ENCODE measurements around the gene FLT4.
"Not testable (repeated sequence)": the region's sequence is repeated elsewhere in the genome, so short reads cannot be mapped to it uniquely, and the experiment has no call there.

FLT4 gene

DNA sequence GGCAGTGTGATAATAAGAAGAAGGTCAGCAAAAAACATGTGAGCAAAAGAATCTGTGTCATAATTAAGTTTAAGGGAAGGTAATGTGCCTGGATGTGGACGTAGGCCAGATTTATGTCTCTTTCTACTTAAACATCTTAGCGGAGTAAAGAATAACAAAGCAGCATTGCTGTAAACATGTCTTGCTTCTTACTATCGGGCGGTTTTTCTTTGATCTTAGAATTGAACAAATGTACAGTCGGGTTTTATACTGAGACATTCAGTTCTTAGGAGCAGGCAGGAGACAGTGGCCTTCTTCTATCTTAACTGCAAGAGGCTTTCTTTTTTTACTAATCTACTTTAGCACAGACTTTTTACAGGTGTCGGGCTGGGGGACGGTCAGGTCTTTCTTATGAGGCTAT lies 40.4 kb upstream of the FLT4 start:
- Histone ChIP-seq H3F3A (ENCODE audit: control insufficient read depth, insufficient read depth) (no peaks in the 10 kb centered on the region), H3K4me2 (ENCODE audit: low read length) (no peak overlapping the region), H3K4me1 (ENCODE audit: control insufficient read depth, low read length) (no peaks in the 10 kb centered on the region), H3K9me3 (ENCODE audit: control insufficient read depth, insufficient read depth, low read length) (no peaks in the 10 kb centered on the region), H3K79me2 (ENCODE audit: control insufficient read depth, low read length) (no peaks in the 10 kb centered on the region), H4K20me1 (ENCODE audit: control insufficient read depth, insufficient read depth, low read depth, low read length) (no peaks in the 10 kb centered on the region), H3K4me3 (ENCODE audit: low read length) (no peak overlapping the region), H3K27ac (ENCODE audit: low read depth, low read length) (no peak overlapping the region), H3K27me3 (ENCODE audit: control insufficient read depth, low read length) (no peaks in the 10 kb centered on the region; the same call in 1 of the 2 replicates), H3K36me3 (ENCODE audit: control insufficient read depth, low read length) (no peaks in the 10 kb centered on the region), H3K9me2 (replicated peaks; ENCODE audit: control insufficient read depth, low read length) (no peaks in the 10 kb centered on the region)
- TF ChIP-seq EZH2phosphoT487 (IDR thresholded peaks at IDR 0.05; ENCODE audit: borderline replicate concordance, low read length) = no peak
- TF ChIP-seq, protein P1, sequence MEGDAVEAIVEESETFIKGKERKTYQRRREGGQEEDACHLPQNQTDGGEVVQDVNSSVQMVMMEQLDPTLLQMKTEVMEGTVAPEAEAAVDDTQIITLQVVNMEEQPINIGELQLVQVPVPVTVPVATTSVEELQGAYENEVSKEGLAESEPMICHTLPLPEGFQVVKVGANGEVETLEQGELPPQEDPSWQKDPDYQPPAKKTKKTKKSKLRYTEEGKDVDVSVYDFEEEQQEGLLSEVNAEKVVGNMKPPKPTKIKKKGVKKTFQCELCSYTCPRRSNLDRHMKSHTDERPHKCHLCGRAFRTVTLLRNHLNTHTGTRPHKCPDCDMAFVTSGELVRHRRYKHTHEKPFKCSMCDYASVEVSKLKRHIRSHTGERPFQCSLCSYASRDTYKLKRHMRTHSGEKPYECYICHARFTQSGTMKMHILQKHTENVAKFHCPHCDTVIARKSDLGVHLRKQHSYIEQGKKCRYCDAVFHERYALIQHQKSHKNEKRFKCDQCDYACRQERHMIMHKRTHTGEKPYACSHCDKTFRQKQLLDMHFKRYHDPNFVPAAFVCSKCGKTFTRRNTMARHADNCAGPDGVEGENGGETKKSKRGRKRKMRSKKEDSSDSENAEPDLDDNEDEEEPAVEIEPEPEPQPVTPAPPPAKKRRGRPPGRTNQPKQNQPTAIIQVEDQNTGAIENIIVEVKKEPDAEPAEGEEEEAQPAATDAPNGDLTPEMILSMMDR (IDR thresholded peaks at IDR 0.05; ENCODE audit: low read depth, low read length, poor library complexity, severe bottlenecking) = no peak

DNA sequence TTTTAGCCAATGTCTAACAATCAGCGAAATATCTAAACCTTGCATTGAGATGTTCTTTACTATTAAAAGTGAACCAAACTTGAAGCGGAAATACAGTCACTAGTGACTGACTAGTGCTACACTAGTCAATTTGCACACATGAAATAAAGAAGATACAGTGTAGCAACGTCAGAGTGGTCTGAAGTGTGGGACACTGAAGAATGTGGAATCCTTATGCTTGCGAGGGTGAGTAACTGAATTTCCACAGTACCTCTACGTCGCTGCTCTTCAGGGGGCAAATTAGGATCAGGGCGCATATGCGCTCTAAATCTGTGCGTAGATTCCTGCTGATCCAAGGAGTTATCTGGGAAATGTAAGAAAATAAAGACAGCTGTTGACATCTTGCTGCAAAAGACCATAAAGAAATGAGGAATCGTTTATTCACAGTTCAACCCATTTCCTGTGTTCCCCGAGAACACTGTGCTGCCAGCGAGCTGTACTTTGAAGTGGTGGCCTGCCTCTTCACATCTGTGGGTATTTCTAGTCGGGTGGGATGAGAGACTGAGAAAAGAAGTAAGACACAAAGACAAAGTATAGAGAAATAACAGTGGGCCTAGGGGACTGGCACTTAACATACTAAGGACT lies 39.8 kb upstream of the FLT4 start:
- Histone ChIP-seq H3K4me2 (ENCODE audit: low read length) (no peak overlapping the region), H3K4me1 (ENCODE audit: control insufficient read depth, low read length) (no peaks in the 10 kb centered on the region)

GRCh38 chr5:180688330-180689070 lies 39.1 kb upstream of the FLT4 start:
- Histone ChIP-seq H3K79me2 (ENCODE audit: control insufficient read depth, low read length) (no peaks in the 10 kb centered on the region), H3K27ac (ENCODE audit: low read depth, low read length) (no peak overlapping the region), H3K27me3 (ENCODE audit: control insufficient read depth, low read length) (no peaks in the 10 kb centered on the region; the same call in 1 of the 2 replicates), H4K20me1 (ENCODE audit: control insufficient read depth, insufficient read depth, low read depth, low read length) (no peaks in the 10 kb centered on the region), H3K4me3 (ENCODE audit: low read length) (no peak overlapping the region), H3K4me1 (ENCODE audit: control insufficient read depth, low read length) (no peaks in the 10 kb centered on the region), H3K36me3 (ENCODE audit: control insufficient read depth, low read length) (no peaks in the 10 kb centered on the region), H3K4me2 (ENCODE audit: low read length) (no peak overlapping the region), H3K9me2 (replicated peaks; ENCODE audit: control insufficient read depth, low read length) (no peaks in the 10 kb centered on the region), H3K9me3 (ENCODE audit: control insufficient read depth, insufficient read depth, low read length) (no peaks in the 10 kb centered on the region), H3F3A (ENCODE audit: control insufficient read depth, insufficient read depth) (no peaks in the 10 kb centered on the region)
- TF ChIP-seq EZH2phosphoT487 (IDR thresholded peaks at IDR 0.05; ENCODE audit: borderline replicate concordance, low read length) = no peak
- TF ChIP-seq, protein P1 (IDR thresholded peaks at IDR 0.05; ENCODE audit: low read depth, low read length, poor library complexity, severe bottlenecking) = no peak

More for the DNA sequence above, 39.8 kb upstream of the FLT4 start:
- no peaks in the 10 kb centered on the region for H3K79me2 ChIP-seq (ENCODE audit: control insufficient read depth, low read length)
- H4K20me1 ChIP-seq (ENCODE audit: control insufficient read depth, insufficient read depth, low read depth, low read length) = no peaks in the 10 kb centered on the region
- no peak overlapping the region for H3K4me3 ChIP-seq (ENCODE audit: low read length)
- H3F3A ChIP-seq (ENCODE audit: control insufficient read depth, insufficient read depth) = no peaks in the 10 kb centered on the region
- H3K27ac ChIP-seq (ENCODE audit: low read depth, low read length) = no peak overlapping the region
- H3K9me2 ChIP-seq (replicated peaks; ENCODE audit: control insufficient read depth, low read length) = no peaks in the 10 kb centered on the region
- no peak for TF ChIP-seq EZH2phosphoT487 (IDR thresholded peaks at IDR 0.05; ENCODE audit: borderline replicate concordance, low read length)
- TF ChIP-seq, protein P1 (IDR thresholded peaks at IDR 0.05; ENCODE audit: low read depth, low read length, poor library complexity, severe bottlenecking) = no peak
- no peaks in the 10 kb centered on the region for H3K9me3 ChIP-seq (ENCODE audit: control insufficient read depth, insufficient read depth, low read length)
- H3K36me3 ChIP-seq (ENCODE audit: control insufficient read depth, low read length) = no peaks in the 10 kb centered on the region
- no peaks in the 10 kb centered on the region; the same call in 1 of the 2 replicates for H3K27me3 ChIP-seq (ENCODE audit: control insufficient read depth, low read length)

DNA sequence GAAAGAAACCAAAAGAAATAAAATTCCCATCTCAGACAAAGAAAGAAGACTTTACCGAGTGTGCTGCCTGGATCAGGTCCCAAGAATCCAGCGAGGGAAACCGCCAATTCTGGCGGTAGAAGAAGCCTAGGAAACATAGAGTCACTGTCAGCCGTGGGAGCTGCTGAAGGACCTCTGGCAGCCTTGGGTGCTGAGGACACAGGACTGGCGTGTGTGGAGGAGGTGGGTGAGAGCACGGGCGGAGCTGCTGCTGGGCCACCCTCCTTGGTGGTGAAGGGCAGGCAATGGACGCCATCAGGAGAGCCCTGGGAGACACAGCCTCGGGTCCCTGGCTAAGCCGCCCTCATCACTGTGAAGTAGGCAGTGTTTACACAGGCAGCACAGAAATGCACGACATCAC lies 37.4 kb upstream of the FLT4 start:
- not testable (repeated sequence) for H3K27ac ChIP-seq (ENCODE audit: low read depth, low read length)

More for the DNA sequence above, 37.4 kb upstream of the FLT4 start:
- not testable (repeated sequence) for H4K20me1 ChIP-seq (ENCODE audit: control insufficient read depth, insufficient read depth, low read depth, low read length); H3K4me3 ChIP-seq (ENCODE audit: low read length); H3K27me3 ChIP-seq (ENCODE audit: control insufficient read depth, low read length); H3K79me2 ChIP-seq (ENCODE audit: control insufficient read depth, low read length); H3K4me1 ChIP-seq (ENCODE audit: control insufficient read depth, low read length); H3K36me3 ChIP-seq (ENCODE audit: control insufficient read depth, low read length); H3K9me3 ChIP-seq (ENCODE audit: control insufficient read depth, insufficient read depth, low read length); H3K9me2 ChIP-seq (replicated peaks; ENCODE audit: control insufficient read depth, low read length); H3F3A ChIP-seq (ENCODE audit: control insufficient read depth, insufficient read depth); H3K4me2 ChIP-seq (ENCODE audit: low read length)

Data from DOHH2 (cell line).